ENCODE measurements around the gene DUSP8. TPM values are rescaled to one million over a fixed set of nuclear protein-coding genes. Genes with fewer than 3 reads are reported as not detected.

Gene DUSP8
- total and polyA plus RNA-seq, 2 experiments from 2014 or later: 0.11 TPM; not detected in 1

- in situ Hi-C loops (cut with MboI): no loop called here
- 7 to 18% methylated on average over 28 to 31 of the region's 34 CpGs for WGBS, 2 experiments (ENCODE audit: low coverage in 1 of 2, low lambda C conversion rate in 2 of 2, missing lambda C conversion rate in 2 of 2)
- no peak overlapping the region for H3K9ac ChIP-seq
- H2AFZ ChIP-seq: no peak overlapping the region
- H3K27ac ChIP-seq: no peak overlapping the region
- H3K4me2 ChIP-seq (ENCODE audit: unreplicated experiment): no peak overlapping the region
- DNase-seq: peak; percentile 74
- no peaks in the 10 kb centered on the region for H3F3A ChIP-seq (ENCODE audit: insufficient read depth)
- no peaks in the 10 kb centered on the region for H3K4me1 ChIP-seq (ENCODE audit: insufficient read depth)
- peaks cover 24% of the 10 kb centered on the region for H3K27me3 ChIP-seq (replicated peaks; ENCODE audit: insufficient read depth)
- H3K9me3 ChIP-seq (ENCODE audit: low read depth): no peaks in the 10 kb centered on the region
- TF ChIP-seq EZH2 (IDR thresholded peaks at IDR 0.05; ENCODE audit: insufficient read depth, poor library complexity, severe bottlenecking): no peak
- no peak for TF ChIP-seq EZH2phosphoT487 (IDR thresholded peaks at IDR 0.05; ENCODE audit: insufficient read depth, low read depth)
- no peak overlapping the region for H3K4me3 ChIP-seq
- no peaks in the 10 kb centered on the region for H3K79me2 ChIP-seq (ENCODE audit: insufficient read depth)
- H3K36me3 ChIP-seq (ENCODE audit: low read depth): no peaks in the 10 kb centered on the region
- H4K20me1 ChIP-seq (ENCODE audit: insufficient read depth): no peaks in the 10 kb centered on the region
- no peaks in the 10 kb centered on the region for H3K9me2 ChIP-seq (ENCODE audit: insufficient read depth)
Measured at GRCh38 chr11:1548221-1549070, 23.6 kb downstream of the DUSP8 start.

- no peak overlapping the region for H3K9ac ChIP-seq
- H3K4me2 ChIP-seq (ENCODE audit: unreplicated experiment): no peak overlapping the region
- H4K20me1 ChIP-seq (ENCODE audit: insufficient read depth): no peaks in the 10 kb centered on the region
- no peak overlapping the region for H3K4me3 ChIP-seq
- no peaks in the 10 kb centered on the region for H3K36me3 ChIP-seq (ENCODE audit: low read depth)
- DNase-seq: no peak
- H3K27me3 ChIP-seq (replicated peaks; ENCODE audit: insufficient read depth): peaks cover 22% of the 10 kb centered on the region
- in situ Hi-C loops (cut with MboI): no loop called here
- H3K27ac ChIP-seq: no peak overlapping the region
- H3K9me3 ChIP-seq (ENCODE audit: low read depth): no peaks in the 10 kb centered on the region
- H2AFZ ChIP-seq: no peak overlapping the region
- TF ChIP-seq EZH2phosphoT487 (IDR thresholded peaks at IDR 0.05; ENCODE audit: insufficient read depth, low read depth) (no peak), EZH2 (IDR thresholded peaks at IDR 0.05; ENCODE audit: insufficient read depth, poor library complexity, severe bottlenecking) (peak; percentile 51)
- 9 to 10% methylated on average over 22 to 27 of the region's 33 CpGs for WGBS, 2 experiments (ENCODE audit: low coverage in 1 of 2, low lambda C conversion rate in 2 of 2, missing lambda C conversion rate in 2 of 2)
- no peaks in the 10 kb centered on the region for H3K9me2 ChIP-seq (ENCODE audit: insufficient read depth)
- no peaks in the 10 kb centered on the region for H3F3A ChIP-seq (ENCODE audit: insufficient read depth)
- H3K4me1 ChIP-seq (ENCODE audit: insufficient read depth): no peaks in the 10 kb centered on the region
- no peaks in the 10 kb centered on the region for H3K79me2 ChIP-seq (ENCODE audit: insufficient read depth)
Measured at GRCh38 chr11:1547467-1548098, 24.5 kb downstream of the DUSP8 start.

- 1 to 2% methylated on average over 37 to 70 of the region's 106 CpGs for WGBS, 2 experiments (ENCODE audit: low coverage in 1 of 2, low lambda C conversion rate in 2 of 2, missing lambda C conversion rate in 2 of 2)
- H3K4me3 ChIP-seq: 0 out of 2 replicates have a peak overlapping the region, but pooled peaks have one; percentile 29
- in situ Hi-C loops (cut with MboI): no loop called here
- H3K4me1 ChIP-seq (ENCODE audit: insufficient read depth): no peaks in the 10 kb centered on the region
- H3K9me2 ChIP-seq (ENCODE audit: insufficient read depth): no peaks in the 10 kb centered on the region
- no peak overlapping the region for H2AFZ ChIP-seq
- TF ChIP-seq EZH2phosphoT487 (IDR thresholded peaks at IDR 0.05; ENCODE audit: insufficient read depth, low read depth) (no peak), EZH2 (IDR thresholded peaks at IDR 0.05; ENCODE audit: insufficient read depth, poor library complexity, severe bottlenecking) (peak; percentile 28)
- H3K9me3 ChIP-seq (ENCODE audit: low read depth): no peaks in the 10 kb centered on the region
- no peak overlapping the region for H3K27ac ChIP-seq
- peaks cover 18% of the 10 kb centered on the region for H3K27me3 ChIP-seq (replicated peaks; ENCODE audit: insufficient read depth)
- DNase-seq: peak; percentile 72
- no peaks in the 10 kb centered on the region for H3F3A ChIP-seq (ENCODE audit: insufficient read depth)
- no peak overlapping the region for H3K4me2 ChIP-seq (ENCODE audit: unreplicated experiment)
- no peaks in the 10 kb centered on the region for H4K20me1 ChIP-seq (ENCODE audit: insufficient read depth)
- no peaks in the 10 kb centered on the region for H3K79me2 ChIP-seq (ENCODE audit: insufficient read depth)
- no peak overlapping the region for H3K9ac ChIP-seq
- H3K36me3 ChIP-seq (ENCODE audit: low read depth): no peaks in the 10 kb centered on the region
Measured at GRCh38 chr11:1546536-1547466, 25.3 kb downstream of the DUSP8 start.

- TF ChIP-seq EZH2 (IDR thresholded peaks at IDR 0.05; ENCODE audit: insufficient read depth, poor library complexity, severe bottlenecking): no peak
- TF ChIP-seq EZH2phosphoT487 (IDR thresholded peaks at IDR 0.05; ENCODE audit: insufficient read depth, low read depth): no peak
- Histone ChIP-seq H2AFZ (no peak overlapping the region), H3K4me2 (ENCODE audit: unreplicated experiment) (no peak overlapping the region), H4K20me1 (ENCODE audit: insufficient read depth) (no peaks in the 10 kb centered on the region), H3F3A (ENCODE audit: insufficient read depth) (no peaks in the 10 kb centered on the region), H3K36me3 (ENCODE audit: low read depth) (no peaks in the 10 kb centered on the region), H3K9me2 (ENCODE audit: insufficient read depth) (no peaks in the 10 kb centered on the region), H3K4me1 (ENCODE audit: insufficient read depth) (no peaks in the 10 kb centered on the region), H3K27ac (no peak overlapping the region), H3K9ac (no peak overlapping the region), H3K9me3 (ENCODE audit: low read depth) (no peaks in the 10 kb centered on the region), H3K4me3 (no peak overlapping the region), H3K27me3 (replicated peaks; ENCODE audit: insufficient read depth) (peaks cover 18% of the 10 kb centered on the region), H3K79me2 (ENCODE audit: insufficient read depth) (no peaks in the 10 kb centered on the region)
- WGBS, 2 experiments (ENCODE audit: low coverage in 1 of 2, low lambda C conversion rate in 2 of 2, missing lambda C conversion rate in 2 of 2): 13 to 16% methylated on average over 12 to 17 of the region's 18 CpGs
- in situ Hi-C loops (cut with MboI): no loop called here
- DNase-seq: no peak
Measured at GRCh38 chr11:1546077-1546535, 26.0 kb downstream of the DUSP8 start.
